ENCODE measurements around the gene FLYWCH2.
A peak's percentile ranks its signal among the peaks of the same experiment; 100 is the strongest.

Gene FLYWCH2

GRCh38 chr16:2860826-2861567 lies 22.0 kb upstream of the FLYWCH2 start:
- no peak overlapping the region for H3K27ac Mint-ChIP-seq
- peaks cover 30% of the 10 kb centered on the region for H3K27me3 Mint-ChIP-seq
- no peak for DNase-seq
- no peak overlapping the region for H3K4me3 Mint-ChIP-seq
- H3K4me1 Mint-ChIP-seq, result peaks cover 24% of the 10 kb centered on the region
- peaks cover 0 to 15% of the 10 kb centered on the region in 2 donors for H3K9me3 Mint-ChIP-seq
- no peak for ATAC-seq

DNA sequence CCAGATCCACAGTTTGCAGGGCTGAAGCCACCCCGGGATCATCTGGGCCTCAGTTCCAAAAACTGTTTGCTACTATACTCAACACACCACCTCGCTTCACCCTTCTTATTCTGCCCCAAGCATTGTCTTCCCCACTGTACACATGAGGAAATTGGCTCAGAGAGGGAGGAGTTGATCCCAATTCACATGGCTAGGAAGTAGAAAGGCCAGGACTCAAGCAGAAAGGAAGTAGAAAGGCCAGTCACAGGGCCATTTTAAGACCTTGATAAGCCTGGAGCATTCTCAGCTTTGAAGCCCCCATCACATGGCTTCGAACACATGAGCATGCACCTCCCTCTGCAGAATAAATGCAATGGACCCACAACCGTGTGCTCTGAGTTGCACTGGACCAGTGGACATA lies 17.4 kb upstream of the FLYWCH2 start:
- DNase-seq, result no peak
- peaks cover 0 to 8% of the 10 kb centered on the region in 2 donors for H3K9me3 Mint-ChIP-seq

DNA sequence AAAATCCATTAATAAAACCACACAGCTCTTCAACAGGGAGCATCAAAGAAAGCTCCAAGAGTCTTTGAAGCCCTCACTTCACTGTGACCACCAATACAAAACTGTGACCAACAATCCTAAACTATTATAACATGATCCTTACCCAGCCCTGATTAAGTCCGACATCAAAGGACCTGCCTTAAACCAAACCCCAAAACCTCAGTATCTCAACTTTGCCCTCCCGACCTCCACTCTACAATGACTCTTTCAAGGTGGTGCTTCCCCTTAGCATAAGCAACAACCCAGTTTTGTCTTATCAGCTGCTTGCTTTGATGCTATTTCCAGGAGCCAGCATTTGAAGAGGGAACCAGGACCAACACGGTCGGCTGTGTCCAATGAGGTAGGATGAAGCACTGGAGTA lies 16.6 kb upstream of the FLYWCH2 start:
- DNase-seq (no peak), ATAC-seq (peak; percentile 24)
- Mint-ChIP-seq H3K9me3 (peaks cover 0 to 1% of the 10 kb centered on the region in 2 donors), H3K4me1 (peaks cover 9% of the 10 kb centered on the region), H3K27me3 (no peaks in the 10 kb centered on the region), H3K4me3 (peak overlapping the region; percentile 38 to 65), H3K27ac (no peak overlapping the region)

More for the DNA sequence above, 17.4 kb upstream of the FLYWCH2 start:
- ATAC-seq, result no peak
- no peak overlapping the region for H3K4me3 Mint-ChIP-seq
- H3K27ac Mint-ChIP-seq, result no peak overlapping the region
- peaks cover 9% of the 10 kb centered on the region for H3K4me1 Mint-ChIP-seq
- H3K27me3 Mint-ChIP-seq, result peaks cover 1% of the 10 kb centered on the region

- Mint-ChIP-seq H3K4me3 (peak overlapping the region; percentile 94 to 96), H3K27ac (peak overlapping the region; percentile 96 to 98), H3K9me3 (no peaks in the 10 kb centered on the region), H3K27me3 (no peaks in the 10 kb centered on the region), H3K4me1 (peaks cover 9% of the 10 kb centered on the region)
- no peak for DNase-seq
- no peak for ATAC-seq
Measured at GRCh38 chr16:2867661-2867986, 15.4 kb upstream of the FLYWCH2 start.

- Mint-ChIP-seq H3K27me3 (no peaks in the 10 kb centered on the region), H3K9me3 (no peaks in the 10 kb centered on the region), H3K4me1 (peaks cover 9% of the 10 kb centered on the region), H3K27ac (peak overlapping the region; percentile 96 to 98), H3K4me3 (peak overlapping the region; percentile 94 to 96)
- DNase-seq (peak; percentile 97 to 98), ATAC-seq (peak; percentile 97)
Measured at GRCh38 chr16:2867987-2868789, 14.8 kb upstream of the FLYWCH2 start.

DNA sequence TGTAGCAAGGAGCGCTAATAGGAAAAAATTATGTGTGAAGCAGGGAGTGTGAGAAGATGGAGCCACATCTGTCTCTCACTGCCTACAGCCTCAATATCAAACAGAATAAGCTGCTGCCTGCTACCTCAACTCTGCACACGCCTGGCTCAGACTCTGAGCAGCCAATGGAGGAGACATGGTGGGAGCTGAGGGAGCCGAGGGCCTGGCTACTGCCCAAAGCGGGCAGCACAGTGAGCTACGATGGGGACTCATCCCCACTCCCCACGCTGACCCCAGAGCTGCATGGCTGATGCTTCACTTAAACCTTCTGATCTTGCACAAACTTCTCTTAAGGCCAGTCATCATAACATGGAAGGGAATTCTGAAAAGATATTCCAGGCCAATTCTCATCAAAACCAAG lies 11.1 kb upstream of the FLYWCH2 start:
- DNase-seq (no peak), ATAC-seq (no peak)
- H3K27me3 Mint-ChIP-seq, result no peaks in the 10 kb centered on the region
- H3K9me3 Mint-ChIP-seq, result no peaks in the 10 kb centered on the region
- H3K27ac Mint-ChIP-seq, result no peak overlapping the region
- no peaks in the 10 kb centered on the region for H3K4me1 Mint-ChIP-seq
- H3K4me3 Mint-ChIP-seq, result no peak overlapping the region

- no peak for ATAC-seq
- Mint-ChIP-seq H3K27ac (no peak overlapping the region), H3K4me3 (no peak overlapping the region)
Measured at GRCh38 chr16:2874032-2874911, 8.7 kb upstream of the FLYWCH2 start.

GRCh38 chr16:2874912-2875362 lies 8.1 kb upstream of the FLYWCH2 start:
- H3K9me3 Mint-ChIP-seq, result peaks cover 3 to 5% of the 10 kb centered on the region in 2 donors
- H3K4me3 Mint-ChIP-seq, result no peak overlapping the region
- DNase-seq, result peak; percentile 65 to 70
- H3K4me1 Mint-ChIP-seq, result no peaks in the 10 kb centered on the region
- H3K27ac Mint-ChIP-seq, result no peak overlapping the region
- no peaks in the 10 kb centered on the region for H3K27me3 Mint-ChIP-seq
- peak; percentile 100 for ATAC-seq

More at GRCh38 chr16:2874032-2874911, 8.7 kb upstream of the FLYWCH2 start:
- Mint-ChIP-seq H3K27me3 (no peaks in the 10 kb centered on the region), H3K9me3 (no peaks in the 10 kb centered on the region), H3K4me1 (no peaks in the 10 kb centered on the region)
- no peak for DNase-seq

DNA sequence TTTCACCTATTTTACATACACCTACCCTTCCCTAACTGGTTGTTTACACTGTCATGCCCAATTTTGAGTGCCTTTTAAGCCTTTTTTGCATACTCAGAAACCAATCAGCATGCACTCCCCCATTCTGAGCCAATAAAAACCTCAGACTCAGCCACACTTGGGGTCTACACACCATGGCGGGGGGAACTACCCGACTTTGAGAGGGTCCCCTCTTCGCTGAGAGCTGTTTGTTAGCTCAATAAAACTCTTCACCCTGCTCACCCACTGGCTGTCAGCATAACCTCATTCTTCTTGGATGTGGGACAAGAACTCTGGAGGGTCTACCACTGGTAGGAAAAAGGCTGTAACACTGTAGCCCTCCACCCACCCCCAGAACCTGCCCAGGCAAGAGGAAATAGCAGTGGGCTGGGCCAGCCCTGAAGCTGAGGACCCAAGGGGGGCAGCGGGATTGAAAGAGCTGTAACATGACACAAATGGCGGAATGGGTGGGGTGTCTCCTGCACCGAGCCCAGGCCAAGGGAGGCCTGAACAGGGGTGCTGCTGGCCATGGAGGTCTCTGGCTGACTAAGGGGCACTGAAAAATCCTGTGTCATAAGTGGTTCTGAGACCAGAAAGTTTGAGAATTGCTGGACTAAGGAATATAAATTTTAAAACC lies 3.0 kb upstream of the FLYWCH2 start:
- Mint-ChIP-seq H3K4me1 (peaks cover 9% of the 10 kb centered on the region), H3K27ac (no peak overlapping the region), H3K27me3 (no peaks in the 10 kb centered on the region), H3K4me3 (no peak overlapping the region), H3K9me3 (peaks cover 3 to 7% of the 10 kb centered on the region in 2 donors)
- no peak for ATAC-seq
- DNase-seq, result no peak

GRCh38 chr16:2881783-2882649 lies 999 bp upstream of the FLYWCH2 start:
- peaks cover 9% of the 10 kb centered on the region for H3K4me1 Mint-ChIP-seq
- H3K27me3 Mint-ChIP-seq, result no peaks in the 10 kb centered on the region
- H3K27ac Mint-ChIP-seq, result peak overlapping the region; percentile 86 to 97
- no peak for DNase-seq
- H3K4me3 Mint-ChIP-seq, result peak overlapping the region; percentile 94 to 96
- H3K9me3 Mint-ChIP-seq, result peaks cover 3 to 7% of the 10 kb centered on the region in 2 donors
- ATAC-seq, result peak; percentile 11

GRCh38 chr16:2883458-2883908 lies 468 bp downstream of the FLYWCH2 start:
- Mint-ChIP-seq H3K4me1 (peaks cover 9% of the 10 kb centered on the region), H3K27me3 (no peaks in the 10 kb centered on the region), H3K9me3 (peaks cover 3 to 7% of the 10 kb centered on the region in 2 donors), H3K27ac (peak overlapping the region; percentile 74 to 90), H3K4me3 (peak overlapping the region; percentile 94 to 96)
- ATAC-seq, result no peak
- no peak for DNase-seq

GRCh38 chr16:2884041-2884451 lies 1.0 kb downstream of the FLYWCH2 start:
- ATAC-seq, result no peak
- peaks cover 3 to 7% of the 10 kb centered on the region in 2 donors for H3K9me3 Mint-ChIP-seq
- H3K27me3 Mint-ChIP-seq, result no peaks in the 10 kb centered on the region
- H3K27ac Mint-ChIP-seq, result peak overlapping the region; percentile 74 to 90
- no peak for DNase-seq
- peak overlapping the region; percentile 94 to 96 for H3K4me3 Mint-ChIP-seq
- H3K4me1 Mint-ChIP-seq, result peaks cover 9% of the 10 kb centered on the region

GRCh38 chr16:2894231-2894630 lies 11.2 kb downstream of the FLYWCH2 start:
- Mint-ChIP-seq H3K27ac (no peak overlapping the region), H3K9me3 (no peaks in the 10 kb centered on the region), H3K4me3 (no peak overlapping the region), H3K4me1 (peaks cover 5% of the 10 kb centered on the region), H3K27me3 (no peaks in the 10 kb centered on the region)
- DNase-seq (no peak), ATAC-seq (no peak)

GRCh38 chr16:2895813-2896212 lies 12.8 kb downstream of the FLYWCH2 start:
- no peak overlapping the region for H3K4me3 Mint-ChIP-seq
- H3K27ac Mint-ChIP-seq, result no peak overlapping the region
- ATAC-seq (no peak), DNase-seq (no peak)
- H3K4me1 Mint-ChIP-seq, result peaks cover 5% of the 10 kb centered on the region
- H3K27me3 Mint-ChIP-seq, result no peaks in the 10 kb centered on the region
- no peaks in the 10 kb centered on the region for H3K9me3 Mint-ChIP-seq
